Transverse colon (tissue), 4 donors: ENCODE measurements around the gene SPEM2. TPM values are rescaled to one million over a fixed set of nuclear protein-coding genes. Genes with fewer than 3 reads are reported as not detected.
A peak's percentile ranks its signal among the peaks of the same experiment; 100 is the strongest.

Experiments used
- DNase-seq: peaks from one replicate; pipeline ENCODE4 v3.0.0-alpha.2; 2019
- H3K27ac ChIP-seq, 4 donors: fragments of 200-600 bp; sonication (generic); 2 replicates each; pipeline ENCODE4 v1.5.1; 2016 to 2018; ENCODE audit warnings: inconsistent platforms in 4 of 4
- H3K27me3 ChIP-seq: fragments of 200-600 bp; sonication (generic); 2 replicates; pipeline ENCODE4 v1.5.1; 2017; ENCODE audit warnings: inconsistent platforms
- H3K36me3 ChIP-seq, 4 donors: fragments of 200-600 bp; sonication (generic); 2 replicates each; pipeline ENCODE4 v1.5.1; 2017 to 2019; ENCODE audit warnings: inconsistent platforms in 4 of 4
- H3K4me1 ChIP-seq, 4 donors: fragments of 200-600 bp; sonication (generic); 2 replicates each; pipeline ENCODE4 v1.5.1; 2017 to 2020; ENCODE audit warnings: inconsistent platforms in 4 of 4
- H3K4me3 ChIP-seq, 4 donors: fragments of 200-600 bp; sonication (generic); 1 replicate in 1 of 4; 2 replicates in 3 of 4; pipeline versions ENCODE4 v1.5.1 to v1.6.1; 2017 to 2019; ENCODE audit warnings: inconsistent platforms in 4 of 4
- H3K9me3 ChIP-seq, 2 donors: fragments of 200-600 bp; sonication (generic); 2 replicates each; pipeline ENCODE4 v1.5.1; 2017 to 2019; ENCODE audit warnings: inconsistent platforms in 2 of 2
- EP300 ChIP-seq: sonication (generic); formaldehyde crosslinking; IDR thresholded peaks from one replicate; pipeline ENCODE4 v1.6.1; 2017; ENCODE audit warnings: antibody characterized with exemption, low read depth
- POLR2A ChIP-seq: fragments of 450-650 bp; IDR thresholded peaks from one replicate; pipeline ENCODE4 v1.6.1; 2016; ENCODE audit warnings: antibody characterized with exemption, mild to moderate bottlenecking, moderate library complexity
- POLR2AphosphoS5 ChIP-seq, 3 donors: sonication (generic); formaldehyde crosslinking; IDR thresholded peaks; one replicate each; pipeline ENCODE4 v1.6.1; 2016; ENCODE audit warnings: antibody characterized with exemption in 3 of 3
- WGBS, 2 donors: methylation state at CpG; one replicate each; pipeline ENCODE4 v1.1.5; 2018; ENCODE audit warnings: low coverage in 1 of 2; 5-methylcytosine and 5-hydroxymethylcytosine counted together
- in situ Hi-C, 4 donors: fragments of 200-750 bp; cut with MboI; loops; one replicate each; pipeline versions ENCODE4 v1.15.0 to v1.15.1; 2017; ENCODE audit warnings: low sequenced_read_pairs in 3 of 4, low pct_ligation_motif_present in 1 of 4, low pct_unique_long_range_greater_than_20kb in 1 of 4
- intact Hi-C: fragments of 100-400 bp; cut with DNase I; formaldehyde crosslinking; loops from one replicate; pipeline ENCODE4 v1.15.1; 2023; ENCODE audit warnings: low total_unique reads
- total RNA-seq, 4 donors: library from RNA; depleted of rRNA; stranded (reverse); fragments of >200 nt; gene quantifications; one replicate each; pipeline ENCODE4 v1.1.0, GENCODE V29; 2016
- TF ChIP-seq, protein P1 (sequence below), 5 experiments: fragments of 200-600 bp in 3 of 5; fragments of 450-650 bp in 2 of 5; sonication (generic) in 3 of 5; IDR thresholded peaks; 1 replicate in 2 of 5; 2 replicates in 3 of 5; pipeline ENCODE4 v1.5.1; 2016 to 2017; ENCODE audit warnings: antibody characterized with exemption in 5 of 5, inconsistent platforms in 3 of 5, mild to moderate bottlenecking in 2 of 5, moderate library complexity in 1 of 5

The SPEM2 gene
- total RNA-seq, 4 donors from 2014 or later, result not detected

DNA sequence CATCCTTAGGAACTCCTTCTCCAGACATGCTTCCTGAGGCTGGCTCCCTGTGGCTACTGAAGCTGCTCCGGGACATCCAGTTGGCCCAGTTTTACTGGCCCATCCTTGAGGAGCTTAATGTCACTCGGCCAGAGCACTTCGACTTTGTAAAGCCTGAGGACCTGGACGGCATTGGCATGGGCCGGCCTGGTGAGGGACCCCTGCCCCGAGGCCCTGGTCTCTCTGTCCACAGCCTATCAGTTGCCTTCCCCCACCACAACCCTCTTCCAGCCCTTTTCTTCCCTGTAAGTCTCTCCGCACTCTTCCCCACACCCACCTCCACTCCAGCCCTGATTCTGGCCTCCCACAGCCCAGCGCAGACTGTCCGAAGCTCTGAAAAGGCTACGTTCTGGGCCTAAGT is 42.5 kb upstream of the SPEM2 start:
- TF ChIP-seq POLR2A, result no peak
- TF ChIP-seq EP300, result no peak
- TF ChIP-seq, protein P1, sequence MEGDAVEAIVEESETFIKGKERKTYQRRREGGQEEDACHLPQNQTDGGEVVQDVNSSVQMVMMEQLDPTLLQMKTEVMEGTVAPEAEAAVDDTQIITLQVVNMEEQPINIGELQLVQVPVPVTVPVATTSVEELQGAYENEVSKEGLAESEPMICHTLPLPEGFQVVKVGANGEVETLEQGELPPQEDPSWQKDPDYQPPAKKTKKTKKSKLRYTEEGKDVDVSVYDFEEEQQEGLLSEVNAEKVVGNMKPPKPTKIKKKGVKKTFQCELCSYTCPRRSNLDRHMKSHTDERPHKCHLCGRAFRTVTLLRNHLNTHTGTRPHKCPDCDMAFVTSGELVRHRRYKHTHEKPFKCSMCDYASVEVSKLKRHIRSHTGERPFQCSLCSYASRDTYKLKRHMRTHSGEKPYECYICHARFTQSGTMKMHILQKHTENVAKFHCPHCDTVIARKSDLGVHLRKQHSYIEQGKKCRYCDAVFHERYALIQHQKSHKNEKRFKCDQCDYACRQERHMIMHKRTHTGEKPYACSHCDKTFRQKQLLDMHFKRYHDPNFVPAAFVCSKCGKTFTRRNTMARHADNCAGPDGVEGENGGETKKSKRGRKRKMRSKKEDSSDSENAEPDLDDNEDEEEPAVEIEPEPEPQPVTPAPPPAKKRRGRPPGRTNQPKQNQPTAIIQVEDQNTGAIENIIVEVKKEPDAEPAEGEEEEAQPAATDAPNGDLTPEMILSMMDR (IDR thresholded peaks at IDR 0.05), result no peak
- H3K27ac ChIP-seq, result no peak overlapping the region
- in situ Hi-C loops (no loop called here), intact Hi-C loops (no loop called here)
- 92 to 100% methylated on average over 1 to 10 of the region's 10 CpGs for WGBS, 2 donors
- H3K36me3 ChIP-seq, result no peaks in the 10 kb centered on the region
- H3K4me3 ChIP-seq, result no peak overlapping the region
- H3K9me3 ChIP-seq, result no peaks in the 10 kb centered on the region
- H3K4me1 ChIP-seq, result peaks cover 6 to 22% (median 22%) of the 10 kb centered on the region in 4 donors
- no peak for DNase-seq
- H3K27me3 ChIP-seq, result no peaks in the 10 kb centered on the region

DNA sequence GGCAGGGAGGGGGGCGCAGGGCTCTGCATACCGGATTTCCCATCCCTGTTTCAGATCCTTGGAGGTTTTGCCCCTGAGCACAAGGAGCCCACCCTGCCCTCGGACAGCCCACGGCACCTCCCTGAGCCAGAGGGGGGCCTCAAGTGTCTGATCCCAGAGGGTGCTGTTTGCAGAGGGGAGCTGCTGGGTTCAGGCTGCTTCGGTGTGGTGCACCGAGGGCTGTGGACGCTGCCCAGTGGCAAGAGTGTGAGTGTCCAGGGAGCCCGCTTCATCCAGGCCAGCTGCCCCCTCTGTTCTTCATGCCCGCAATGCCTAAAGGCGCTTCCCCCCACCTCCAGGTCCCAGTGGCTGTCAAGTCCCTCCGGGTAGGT is 42.1 kb upstream of the SPEM2 start:
- peak overlapping the region in 2 of 4 donors; percentile 31 to 40 for H3K4me3 ChIP-seq
- in situ Hi-C loops (no loop called here), intact Hi-C loops (no loop called here)
- TF ChIP-seq, protein P1 (IDR thresholded peaks at IDR 0.05), result no peak
- TF ChIP-seq EP300 (no peak), POLR2AphosphoS5 (IDR thresholded peaks at IDR 0.05) (no peak), POLR2A (no peak)
- DNase-seq, result no peak
- H3K4me1 ChIP-seq, result peaks cover 6 to 22% (median 22%) of the 10 kb centered on the region in 4 donors
- WGBS, 2 donors, result 89% methylated on average over 11 of the region's 11 CpGs; no CpG with 5 or more reads in 1 of the 2 donors
- H3K27ac ChIP-seq, result no peak overlapping the region
- no peaks in the 10 kb centered on the region for H3K9me3 ChIP-seq
- no peaks in the 10 kb centered on the region for H3K27me3 ChIP-seq
- H3K36me3 ChIP-seq, result no peaks in the 10 kb centered on the region

DNA sequence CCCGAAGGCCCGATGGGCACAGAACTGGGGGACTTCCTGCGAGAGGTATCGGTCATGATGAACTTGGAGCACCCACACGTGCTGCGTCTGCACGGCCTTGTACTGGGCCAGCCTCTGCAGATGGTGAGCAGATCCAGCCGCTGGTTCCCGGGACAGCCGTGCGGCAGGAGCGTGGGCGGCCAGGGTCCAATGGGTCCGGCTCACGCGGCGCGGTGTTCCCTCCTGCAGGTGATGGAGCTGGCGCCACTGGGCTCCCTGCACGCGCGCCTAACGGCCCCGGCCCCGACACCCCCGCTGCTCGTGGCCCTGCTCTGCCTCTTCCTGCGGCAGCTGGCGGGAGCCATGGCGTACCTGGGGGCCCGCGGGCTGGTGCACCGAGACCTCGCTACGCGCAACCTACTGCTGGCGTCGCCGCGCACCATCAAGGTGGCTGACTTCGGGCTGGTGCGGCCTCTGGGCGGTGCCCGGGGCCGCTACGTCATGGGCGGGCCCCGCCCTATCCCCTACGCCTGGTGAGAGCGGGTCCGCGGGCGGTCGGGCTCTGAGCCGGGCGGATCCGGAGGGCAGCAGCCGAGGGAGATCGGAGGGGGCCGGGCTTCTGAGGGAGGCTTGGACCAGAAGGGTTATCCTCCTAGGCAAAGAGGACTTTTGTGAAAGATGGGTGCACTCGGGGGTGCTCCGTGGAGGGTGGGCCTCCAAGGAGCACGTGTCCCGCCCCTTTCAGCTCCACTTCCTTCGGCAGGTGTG is 41.5 kb upstream of the SPEM2 start:
- in situ Hi-C loops (no loop called here), intact Hi-C loops (no loop called here)
- peak; percentile 54 for DNase-seq
- no peaks in the 10 kb centered on the region for H3K9me3 ChIP-seq
- WGBS, 2 donors, result 70% methylated on average over 55 of the region's 65 CpGs; no CpG with 5 or more reads in 1 of the 2 donors
- no peaks in the 10 kb centered on the region for H3K36me3 ChIP-seq
- peak overlapping the region; percentile 1 to 40 (median 26) for H3K4me3 ChIP-seq
- peaks cover 6 to 22% (median 22%) of the 10 kb centered on the region in 4 donors for H3K4me1 ChIP-seq
- TF ChIP-seq EP300 (no peak), POLR2A (no peak), POLR2AphosphoS5 (IDR thresholded peaks at IDR 0.05) (peak in 1 of 3 donors; percentile 7)
- peak overlapping the region; percentile 14 to 60 (median 40) for H3K27ac ChIP-seq
- H3K27me3 ChIP-seq, result no peaks in the 10 kb centered on the region

DNA sequence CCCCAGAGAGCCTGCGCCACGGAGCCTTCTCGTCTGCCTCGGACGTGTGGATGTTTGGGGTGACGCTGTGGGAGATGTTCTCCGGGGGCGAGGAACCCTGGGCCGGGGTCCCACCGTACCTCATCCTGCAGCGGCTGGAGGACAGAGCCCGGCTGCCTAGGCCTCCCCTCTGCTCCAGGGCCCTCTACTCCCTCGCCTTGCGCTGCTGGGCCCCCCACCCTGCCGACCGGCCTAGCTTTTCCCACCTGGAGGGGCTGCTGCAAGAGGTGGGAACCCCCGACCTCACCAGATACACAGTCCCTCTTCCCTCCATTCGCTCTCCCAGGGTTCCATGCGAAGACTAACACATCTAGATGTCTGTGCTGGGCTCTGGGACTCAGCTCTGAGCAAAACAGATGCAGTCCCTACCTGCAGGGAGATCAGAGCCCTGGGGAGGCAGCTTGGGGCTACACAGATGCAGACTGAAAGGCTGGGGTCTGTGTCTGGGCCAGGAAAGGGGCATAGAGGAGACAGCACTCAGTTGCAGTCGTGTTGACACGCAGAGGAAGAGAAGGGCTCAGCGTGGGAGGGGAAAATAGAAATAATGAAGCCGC is 40.8 kb upstream of the SPEM2 start:
- TF ChIP-seq, protein P1 (IDR thresholded peaks at IDR 0.05), result no peak
- TF ChIP-seq POLR2A, result no peak
- TF ChIP-seq EP300, result no peak
- no peak for TF ChIP-seq POLR2AphosphoS5 (IDR thresholded peaks at IDR 0.05)
- no peak for DNase-seq
- H3K9me3 ChIP-seq, result no peaks in the 10 kb centered on the region
- in situ Hi-C loops, result no loop called here
- H3K27me3 ChIP-seq, result no peaks in the 10 kb centered on the region
- H3K36me3 ChIP-seq, result no peaks in the 10 kb centered on the region
- H3K4me3 ChIP-seq, result peak overlapping the region in 3 of 4 donors; percentile 22 to 40 (median 31)
- peaks cover 6 to 22% (median 22%) of the 10 kb centered on the region in 4 donors for H3K4me1 ChIP-seq
- 75 to 100% methylated on average over 4 to 23 of the region's 23 CpGs for WGBS, 2 donors
- intact Hi-C loops, result no loop called here
- H3K27ac ChIP-seq, result peak overlapping the region; percentile 14 to 60 (median 40)
